Measurements from ENCODE around the gene SMYD3. TPM values are rescaled to one million over a fixed set of nuclear protein-coding genes. Genes with fewer than 3 reads are reported as not detected.

SMYD3 gene
- total RNA-seq, 3 donors from 2014 or later = 16.8 to 28.8 (median 19.5) TPM

DNA sequence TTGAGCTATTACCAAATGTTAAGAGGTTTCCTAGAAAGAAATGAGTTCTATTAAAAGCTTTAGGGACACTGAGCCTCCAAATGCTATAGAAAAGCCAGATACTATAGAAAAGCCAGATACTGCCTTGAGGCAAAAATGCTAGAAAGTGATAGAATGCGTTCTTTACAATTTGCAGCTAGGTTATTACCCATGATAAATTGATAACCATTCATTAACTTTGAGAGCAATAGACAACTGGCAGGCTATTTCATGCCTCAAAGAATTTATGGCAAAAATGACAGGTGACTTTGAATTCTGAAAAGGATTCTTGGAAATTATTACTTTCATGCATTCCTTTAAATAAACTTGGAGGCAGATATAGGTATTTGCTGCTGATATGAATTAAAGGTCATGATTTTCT lies 51.6 kb downstream of the SMYD3 start:
- no peaks in the 10 kb centered on the region for H3K36me3 ChIP-seq
- TF ChIP-seq, protein P1, sequence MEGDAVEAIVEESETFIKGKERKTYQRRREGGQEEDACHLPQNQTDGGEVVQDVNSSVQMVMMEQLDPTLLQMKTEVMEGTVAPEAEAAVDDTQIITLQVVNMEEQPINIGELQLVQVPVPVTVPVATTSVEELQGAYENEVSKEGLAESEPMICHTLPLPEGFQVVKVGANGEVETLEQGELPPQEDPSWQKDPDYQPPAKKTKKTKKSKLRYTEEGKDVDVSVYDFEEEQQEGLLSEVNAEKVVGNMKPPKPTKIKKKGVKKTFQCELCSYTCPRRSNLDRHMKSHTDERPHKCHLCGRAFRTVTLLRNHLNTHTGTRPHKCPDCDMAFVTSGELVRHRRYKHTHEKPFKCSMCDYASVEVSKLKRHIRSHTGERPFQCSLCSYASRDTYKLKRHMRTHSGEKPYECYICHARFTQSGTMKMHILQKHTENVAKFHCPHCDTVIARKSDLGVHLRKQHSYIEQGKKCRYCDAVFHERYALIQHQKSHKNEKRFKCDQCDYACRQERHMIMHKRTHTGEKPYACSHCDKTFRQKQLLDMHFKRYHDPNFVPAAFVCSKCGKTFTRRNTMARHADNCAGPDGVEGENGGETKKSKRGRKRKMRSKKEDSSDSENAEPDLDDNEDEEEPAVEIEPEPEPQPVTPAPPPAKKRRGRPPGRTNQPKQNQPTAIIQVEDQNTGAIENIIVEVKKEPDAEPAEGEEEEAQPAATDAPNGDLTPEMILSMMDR (IDR thresholded peaks at IDR 0.05) = no peak
- TF ChIP-seq POLR2A (IDR thresholded peaks at IDR 0.05) = no peak
- TF ChIP-seq POLR2AphosphoS5 (IDR thresholded peaks at IDR 0.05) = no peak
- H3K4me1 ChIP-seq = no peaks in the 10 kb centered on the region
- H3K9me3 ChIP-seq = no peaks in the 10 kb centered on the region
- intact Hi-C loops (cut with DNase I; ENCODE audit: low total_unique reads) = no loop called here
- H3K27me3 ChIP-seq = no peaks in the 10 kb centered on the region
- H3K27ac ChIP-seq = no peak overlapping the region
- no peak for DNase-seq (ENCODE audit: low spot score in 2 of 2)
- H3K4me3 ChIP-seq = no peak overlapping the region

DNA sequence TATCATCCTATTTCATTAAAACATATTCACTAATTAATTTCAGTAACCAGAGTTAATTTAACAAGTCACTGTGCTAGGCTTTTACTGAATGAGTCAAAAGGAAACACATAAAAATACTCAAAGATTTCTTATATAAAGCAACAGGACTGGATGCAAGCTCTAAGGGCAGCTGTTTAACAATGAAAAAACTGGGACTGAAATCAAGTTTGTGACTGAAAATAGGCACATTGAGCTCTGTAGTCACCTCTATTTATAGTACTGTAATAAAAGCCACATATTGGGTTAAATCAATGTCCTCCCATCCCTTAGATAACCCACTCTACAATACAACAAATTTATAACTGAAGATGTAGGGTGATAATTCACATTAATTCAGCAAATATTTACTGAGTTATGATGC lies 52.4 kb downstream of the SMYD3 start:
- Histone ChIP-seq H3K27me3 (no peaks in the 10 kb centered on the region), H3K27ac (no peak overlapping the region), H3K36me3 (no peaks in the 10 kb centered on the region), H3K9me3 (no peaks in the 10 kb centered on the region), H3K4me1 (no peaks in the 10 kb centered on the region), H3K4me3 (no peak overlapping the region)
- no peak for TF ChIP-seq POLR2A (IDR thresholded peaks at IDR 0.05)
- TF ChIP-seq, protein P1 (IDR thresholded peaks at IDR 0.05) = no peak
- no peak for TF ChIP-seq POLR2AphosphoS5 (IDR thresholded peaks at IDR 0.05)
- no peak for DNase-seq (ENCODE audit: low spot score in 2 of 2)
- intact Hi-C loops (cut with DNase I; ENCODE audit: low total_unique reads) = no loop called here

DNA sequence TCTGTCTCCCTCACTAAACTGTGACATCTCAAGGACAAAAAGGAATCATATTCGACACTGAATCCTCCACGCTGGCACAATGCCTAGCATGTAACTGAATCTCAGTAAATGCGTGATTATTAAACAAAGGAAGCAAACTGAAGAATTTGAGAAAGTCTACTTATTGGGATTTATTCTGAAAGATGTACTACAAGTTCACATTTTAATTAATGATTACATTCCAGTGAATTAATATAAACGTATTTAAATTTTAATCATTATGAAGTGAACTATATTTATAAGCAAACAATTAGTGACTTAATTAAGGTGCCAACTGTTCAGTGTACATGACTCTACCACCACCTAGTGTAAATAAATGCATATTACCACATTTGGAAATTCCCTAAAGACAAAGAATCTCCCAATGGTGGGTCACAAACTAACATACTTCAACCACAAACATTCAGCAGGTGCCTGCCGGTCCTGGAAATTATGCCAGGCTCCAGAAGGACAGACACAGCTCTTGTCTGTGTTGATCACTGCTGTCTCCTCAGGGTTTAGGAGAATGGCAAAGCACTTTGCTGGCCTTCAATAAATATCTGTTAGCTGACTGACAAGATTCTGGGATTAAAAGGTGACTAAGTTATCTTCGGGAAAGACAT lies 56.3 kb downstream of the SMYD3 start:
- Histone ChIP-seq H3K9me3 (peaks cover 0 to 4% of the 10 kb centered on the region in 2 donors), H3K27ac (no peak overlapping the region), H3K27me3 (no peaks in the 10 kb centered on the region), H3K4me3 (no peak overlapping the region), H3K4me1 (no peaks in the 10 kb centered on the region), H3K36me3 (no peaks in the 10 kb centered on the region)
- DNase-seq (ENCODE audit: low spot score in 2 of 2) = no peak
- intact Hi-C loops (cut with DNase I; ENCODE audit: low total_unique reads) = no loop called here
- TF ChIP-seq POLR2AphosphoS5 (IDR thresholded peaks at IDR 0.05) = no peak
- TF ChIP-seq, protein P1 (IDR thresholded peaks at IDR 0.05) = peak in 2 of 3 donors; percentile 64 to 68

DNA sequence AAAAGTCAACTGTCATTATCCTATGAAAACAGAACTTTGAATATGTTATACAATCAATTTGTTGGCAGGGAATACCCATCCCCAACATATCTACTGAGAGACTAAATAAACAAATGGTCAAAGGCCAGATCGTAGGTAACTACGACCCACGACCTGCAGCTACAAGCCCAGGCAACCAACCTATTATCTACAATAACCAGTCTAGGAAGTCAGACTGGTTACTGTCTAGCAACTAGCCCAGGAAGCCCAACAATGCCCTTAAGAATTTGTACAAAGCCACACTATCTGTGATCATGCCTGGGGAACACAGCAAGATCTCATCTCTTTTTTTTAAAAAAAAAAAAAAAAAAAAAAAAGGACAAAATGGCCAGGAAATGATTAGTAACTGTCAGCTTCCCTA lies 58.7 kb downstream of the SMYD3 start:
- TF ChIP-seq, protein P1 (IDR thresholded peaks at IDR 0.05) = no peak
- TF ChIP-seq POLR2AphosphoS5 (IDR thresholded peaks at IDR 0.05) = no peak
- no peak for TF ChIP-seq POLR2A (IDR thresholded peaks at IDR 0.05)
- peaks cover 0 to 4% of the 10 kb centered on the region in 2 donors for H3K9me3 ChIP-seq
- no peak overlapping the region for H3K27ac ChIP-seq
- DNase-seq (ENCODE audit: low spot score in 2 of 2) = no peak
- H3K27me3 ChIP-seq = no peaks in the 10 kb centered on the region
- no peaks in the 10 kb centered on the region for H3K4me1 ChIP-seq
- H3K4me3 ChIP-seq = no peak overlapping the region
- H3K36me3 ChIP-seq = no peaks in the 10 kb centered on the region
- intact Hi-C loops (cut with DNase I; ENCODE audit: low total_unique reads) = no loop called here

DNA sequence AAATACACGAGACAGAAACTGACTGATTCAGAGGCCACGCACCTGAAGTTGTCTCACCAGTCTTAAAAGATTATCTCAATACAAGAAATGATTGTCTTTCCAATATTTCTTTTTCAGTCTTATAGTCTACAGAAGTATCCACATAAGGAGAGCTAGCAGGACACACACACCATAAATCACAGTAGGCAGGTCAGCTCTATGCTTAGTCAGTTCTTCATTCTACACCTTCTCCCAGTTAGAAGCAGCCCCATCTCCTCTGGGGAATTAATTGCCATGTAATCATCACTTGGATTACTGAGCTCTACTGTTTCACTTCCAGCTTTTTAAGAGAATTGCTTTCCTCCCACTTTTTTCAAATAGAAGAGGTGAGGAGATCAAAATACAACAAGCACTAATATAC lies 59.6 kb downstream of the SMYD3 start:
- Histone ChIP-seq H3K4me1 (no peaks in the 10 kb centered on the region), H3K4me3 (no peak overlapping the region), H3K36me3 (no peaks in the 10 kb centered on the region), H3K27me3 (no peaks in the 10 kb centered on the region), H3K27ac (no peak overlapping the region), H3K9me3 (peaks cover 0 to 4% of the 10 kb centered on the region in 2 donors)
- intact Hi-C loops (cut with DNase I; ENCODE audit: low total_unique reads) = no loop called here
- DNase-seq (ENCODE audit: low spot score in 2 of 2) = no peak
- TF ChIP-seq POLR2AphosphoS5 (IDR thresholded peaks at IDR 0.05) (no peak), POLR2A (IDR thresholded peaks at IDR 0.05) (no peak)
- TF ChIP-seq, protein P1 (IDR thresholded peaks at IDR 0.05) = no peak
